HG03097 (cell line): Measurements from ENCODE around the gene ADCY6.
A peak's percentile ranks its signal among the peaks of the same experiment; 100 is the strongest.

Experiments
- ATAC-seq: cut with Tn5 transposase; IDR thresholded peaks from one replicate; pipeline ENCODE4 v1.9.1; 2021; ENCODE audit not compliant: unreplicated experiment, low FRiP score

The ADCY6 gene

GRCh38 chr12:48816143-48816854 is 27.4 kb upstream of the ADCY6 start:
- no peak for ATAC-seq

GRCh38 chr12:48815126-48816110 is 26.5 kb upstream of the ADCY6 start:
- ATAC-seq: no peak

- ATAC-seq: peak; percentile 71
Measured at GRCh38 chr12:48814262-48815125, 25.6 kb upstream of the ADCY6 start.

GRCh38 chr12:48813465-48814261 is 24.8 kb upstream of the ADCY6 start:
- no peak for ATAC-seq

- no peak for ATAC-seq
Measured at GRCh38 chr12:48812389-48812788, 23.5 kb upstream of the ADCY6 start.

GRCh38 chr12:48811437-48812090 is 22.7 kb upstream of the ADCY6 start:
- no peak for ATAC-seq

- no peak for ATAC-seq
Measured at GRCh38 chr12:48810903-48811431, 22.1 kb upstream of the ADCY6 start.

- ATAC-seq: no peak
Measured at GRCh38 chr12:48807981-48808380, 19.1 kb upstream of the ADCY6 start.

- no peak for ATAC-seq
Measured at GRCh38 chr12:48803675-48804074, 14.8 kb upstream of the ADCY6 start.

GRCh38 chr12:48800971-48801370 is 12.1 kb upstream of the ADCY6 start:
- ATAC-seq: no peak

- no peak for ATAC-seq
Measured at GRCh38 chr12:48800457-48800856, 11.6 kb upstream of the ADCY6 start.

GRCh38 chr12:48796976-48797375 is 8.1 kb upstream of the ADCY6 start:
- no peak for ATAC-seq

- ATAC-seq: no peak
Measured at GRCh38 chr12:48795550-48796455, 6.9 kb upstream of the ADCY6 start.

- ATAC-seq: no peak
Measured at GRCh38 chr12:48794870-48795269, 6.0 kb upstream of the ADCY6 start.

GRCh38 chr12:48793696-48794095 is 4.8 kb upstream of the ADCY6 start:
- ATAC-seq: no peak

GRCh38 chr12:48789858-48790326 is 1.0 kb upstream of the ADCY6 start:
- no peak for ATAC-seq

- ATAC-seq: no peak
Measured at GRCh38 chr12:48788524-48788853, 400 bp downstream of the ADCY6 start.
